HG03097 (cell line): Measurements from ENCODE around the gene NCK2.
A peak's percentile ranks its signal among the peaks of the same experiment; 100 is the strongest.

Experiments
- ATAC-seq: cut with Tn5 transposase; IDR thresholded peaks from one replicate; pipeline ENCODE4 v1.9.1; 2021; ENCODE audit not compliant: unreplicated experiment, low FRiP score

The NCK2 gene

DNA sequence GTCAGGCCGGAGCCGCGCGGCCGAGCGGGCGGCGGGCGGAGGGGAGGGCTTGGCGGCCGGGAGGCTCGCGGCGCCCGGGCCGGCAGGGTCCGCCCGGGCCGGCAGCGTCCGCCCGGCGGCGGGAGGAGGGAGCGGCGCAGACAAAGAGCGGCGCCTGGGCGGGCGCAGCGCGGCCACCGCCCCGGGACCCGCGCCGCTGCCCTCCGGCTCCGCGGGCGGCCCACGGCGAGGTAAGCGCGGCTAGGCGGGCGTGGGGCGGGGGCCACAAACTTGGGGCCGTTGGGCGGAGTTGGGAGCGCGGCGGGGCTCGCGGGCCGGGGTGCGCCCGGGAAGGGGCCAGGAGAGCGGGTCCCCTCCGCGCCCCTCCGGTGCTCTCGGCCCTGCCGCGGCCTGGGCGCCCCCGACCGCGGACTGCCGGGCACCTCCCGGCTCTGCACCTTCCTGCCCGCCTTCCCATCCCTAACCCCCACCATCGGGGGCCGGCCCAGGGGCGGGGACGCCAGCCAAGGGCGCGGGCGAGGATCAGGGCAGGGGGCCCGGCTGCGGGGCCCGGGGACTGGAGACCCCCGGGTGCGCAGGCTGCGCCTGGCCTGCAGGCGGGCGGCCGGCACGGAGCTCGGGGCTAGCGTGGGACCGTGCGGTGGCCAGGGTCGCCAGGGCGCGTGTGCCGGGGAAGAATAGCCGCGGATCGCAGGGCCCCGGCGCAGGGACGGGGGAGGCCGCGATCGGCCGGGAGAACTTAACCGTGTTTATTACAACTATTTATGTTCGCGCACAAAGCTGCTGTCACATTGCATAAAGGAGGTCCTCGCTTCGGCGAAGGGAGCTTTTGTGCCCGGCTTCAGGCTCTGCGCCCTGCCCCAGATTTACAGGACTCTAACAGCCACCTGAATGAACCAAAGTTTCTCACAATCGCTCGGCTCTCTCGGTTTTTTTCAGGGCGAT lies at the start of gene NCK2:
NCK2 (plus strand) TSS at position 4 of the 945 bp plus-strand sequence. CDS start 110,152 bp downstream, outside the sequence.
- ATAC-seq: peak; percentile 26

- no peak for ATAC-seq
Observed at GRCh38 chr2:105697781-105698449, 46.8 kb upstream of the NCK2 start.

DNA sequence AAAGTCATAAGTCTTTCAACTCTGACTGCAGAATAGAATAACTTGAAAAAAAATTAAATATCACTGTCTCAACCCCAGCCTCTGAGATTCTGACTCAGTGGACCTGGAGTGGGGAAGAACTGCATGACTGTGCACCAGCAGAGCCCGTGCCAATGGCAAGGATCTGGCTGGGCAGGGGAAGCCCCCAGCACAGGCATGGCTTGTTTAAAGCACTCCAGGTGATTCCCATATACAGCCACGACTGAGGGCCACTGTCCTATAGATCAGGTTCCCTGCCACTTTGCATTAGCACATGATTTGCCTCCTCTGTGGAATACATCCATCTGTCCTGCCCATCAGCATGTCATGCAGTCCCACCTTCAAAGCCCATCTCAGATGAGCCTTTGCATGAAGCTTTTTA lies 45.9 kb upstream of the NCK2 start:
- no peak for ATAC-seq

- no peak for ATAC-seq
Observed at GRCh38 chr2:105701042-105701441, 43.7 kb upstream of the NCK2 start.

- no peak for ATAC-seq
Observed at GRCh38 chr2:105708697-105709096, 36.0 kb upstream of the NCK2 start.

- ATAC-seq: no peak
Observed at GRCh38 chr2:105711394-105711793, 33.3 kb upstream of the NCK2 start.

DNA sequence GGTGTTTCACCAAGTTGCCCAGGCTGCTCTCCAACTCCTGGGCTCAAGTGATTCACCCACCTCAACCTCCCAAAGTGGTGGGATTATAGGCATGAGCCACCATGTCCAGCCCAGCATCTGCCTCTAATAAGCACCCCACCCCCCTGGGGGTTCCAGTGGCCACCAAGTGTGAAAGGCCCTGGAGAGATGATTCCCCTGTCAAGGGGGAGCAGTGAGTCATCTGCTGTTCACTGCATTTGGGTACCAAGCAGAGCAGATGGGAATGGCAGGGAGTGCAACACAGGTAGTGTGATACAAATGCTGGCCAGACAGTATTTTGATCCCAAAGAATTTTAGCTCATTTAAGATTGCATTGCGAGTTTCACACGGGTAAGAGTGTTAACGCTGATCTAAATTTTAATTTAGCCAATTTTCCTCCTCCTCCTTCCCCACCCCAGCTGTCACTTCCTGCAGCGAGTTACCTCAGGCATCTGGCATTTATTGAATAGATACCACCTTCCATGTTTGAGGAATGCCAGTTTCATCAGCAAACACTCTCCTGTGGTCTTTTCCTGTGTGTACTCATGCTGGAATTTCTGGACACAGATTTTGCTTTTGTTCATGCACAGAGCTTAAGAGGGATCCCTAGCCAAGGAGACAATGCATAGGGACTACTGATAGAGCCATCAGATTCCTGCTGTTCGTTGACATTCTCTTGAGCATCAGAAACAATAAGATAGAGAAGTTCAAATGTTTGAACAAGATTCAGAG lies 32.4 kb upstream of the NCK2 start:
- no peak for ATAC-seq

DNA sequence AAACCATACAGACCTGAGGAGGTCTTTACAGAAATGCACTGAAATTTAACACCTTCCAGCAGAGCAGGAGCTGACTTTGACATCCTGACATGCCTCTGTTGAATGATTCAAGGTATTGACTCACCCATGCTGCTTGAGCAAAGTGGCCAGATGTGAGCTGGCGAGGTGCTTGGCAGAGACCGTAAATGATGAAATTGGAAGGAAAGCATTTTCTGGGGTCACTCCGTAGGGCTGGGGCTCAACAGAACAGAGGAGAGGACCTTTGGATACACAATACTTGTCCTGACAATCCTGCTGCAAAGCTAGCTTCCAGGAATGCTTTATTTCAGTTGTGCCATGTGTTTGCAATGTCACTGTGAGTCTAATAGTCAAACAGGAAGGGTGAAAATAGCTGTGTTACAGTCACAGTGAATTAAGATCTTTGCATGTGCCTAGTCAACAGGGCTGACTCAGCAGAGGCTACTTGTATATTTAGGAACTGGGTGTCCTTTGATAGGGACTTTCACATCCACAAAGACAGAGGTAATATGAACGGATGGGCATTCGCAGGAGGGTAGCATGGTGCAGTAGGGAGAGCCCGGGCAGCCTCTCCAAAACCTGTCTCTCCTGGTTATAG lies 31.6 kb upstream of the NCK2 start:
- ATAC-seq: no peak

DNA sequence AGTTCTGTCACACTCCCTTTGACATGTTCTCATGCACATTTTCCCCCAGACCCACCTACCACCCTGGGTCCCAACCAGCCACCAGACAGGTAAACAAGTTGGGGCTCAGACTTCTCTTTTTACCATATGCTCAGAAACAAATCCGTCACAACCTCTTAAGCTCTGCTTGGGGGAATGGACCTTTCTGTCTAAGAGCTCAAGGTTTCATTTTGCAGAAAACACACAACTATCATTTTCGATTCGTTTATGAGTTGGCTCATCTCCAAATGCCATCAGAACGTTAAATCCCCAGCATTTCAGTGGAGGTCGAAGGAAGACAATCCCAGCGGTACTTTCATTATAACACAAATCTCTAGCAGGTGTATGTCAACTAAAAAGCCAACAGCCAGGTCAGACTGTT lies 30.6 kb upstream of the NCK2 start:
- ATAC-seq: no peak

GRCh38 chr2:105718846-105719481 lies 25.7 kb upstream of the NCK2 start:
- ATAC-seq: no peak

DNA sequence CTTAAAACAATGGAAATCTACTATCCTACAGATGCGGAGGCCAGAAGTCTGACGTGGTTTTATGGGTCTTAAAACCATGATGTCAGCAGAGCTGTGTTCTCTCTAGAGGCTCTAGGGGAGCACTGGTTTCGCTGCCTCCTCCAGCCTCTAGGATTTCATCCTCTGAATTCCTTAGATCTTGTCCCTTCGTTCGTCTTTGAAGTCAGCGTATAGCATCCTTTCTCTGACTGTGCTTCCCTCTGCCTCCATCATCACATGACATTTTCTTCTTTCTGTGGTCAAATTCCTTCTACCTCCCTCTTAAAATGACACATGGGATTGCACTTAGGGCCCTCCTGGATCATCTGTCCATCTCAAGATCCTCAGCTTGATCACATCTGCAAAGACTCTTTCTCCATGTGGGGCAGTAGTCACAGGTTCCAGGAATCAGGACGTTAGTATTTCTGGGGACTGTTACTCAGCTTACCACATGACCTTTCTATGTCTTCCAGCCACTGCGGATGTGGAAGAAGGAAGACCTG lies 22.7 kb upstream of the NCK2 start:
- ATAC-seq: no peak

GRCh38 chr2:105722726-105723297 lies 21.9 kb upstream of the NCK2 start:
- no peak for ATAC-seq

GRCh38 chr2:105723431-105723830 lies 21.3 kb upstream of the NCK2 start:
- ATAC-seq: no peak

- ATAC-seq: no peak
Observed at GRCh38 chr2:105725388-105725787, 19.3 kb upstream of the NCK2 start.

DNA sequence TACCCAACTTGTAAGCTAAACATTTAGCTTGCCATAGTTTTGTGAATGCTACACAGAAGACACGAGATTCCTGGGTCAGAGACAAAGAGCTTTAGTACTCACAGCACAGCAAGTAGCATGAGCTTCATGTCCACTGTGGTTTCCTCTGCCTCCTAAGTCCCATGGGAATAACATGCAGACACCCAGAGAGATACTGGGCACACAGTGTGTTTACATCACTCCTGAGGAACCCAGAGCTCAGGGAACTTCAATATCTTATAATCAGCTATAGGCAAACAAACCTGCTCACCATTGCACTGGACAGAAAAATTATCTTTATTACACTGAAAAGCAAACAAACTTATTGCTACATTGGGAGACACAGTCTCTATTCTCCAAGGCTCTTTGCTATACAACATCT lies 14.5 kb upstream of the NCK2 start:
- ATAC-seq: no peak

GRCh38 chr2:105731511-105731910 lies 13.2 kb upstream of the NCK2 start:
- no peak for ATAC-seq

DNA sequence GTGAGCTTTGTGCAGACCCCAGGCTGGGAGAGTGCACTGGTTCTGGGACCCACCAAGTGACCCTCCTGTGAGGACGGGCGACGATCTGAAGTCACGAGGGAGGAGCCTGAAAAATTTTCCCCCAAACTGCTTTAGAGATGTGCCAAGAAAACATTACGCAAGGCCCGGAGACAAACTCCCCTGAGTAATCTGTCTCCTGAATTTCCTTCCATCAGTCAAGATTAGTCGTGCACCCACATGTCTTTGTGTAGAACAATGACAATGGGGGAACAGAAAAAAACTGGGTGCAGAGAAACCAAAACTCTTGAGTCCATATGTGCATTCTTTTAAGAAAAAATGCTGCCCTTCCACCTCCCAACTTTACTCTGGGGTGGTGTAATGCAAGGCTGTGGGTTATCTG lies 12.6 kb upstream of the NCK2 start:
- no peak for ATAC-seq

DNA sequence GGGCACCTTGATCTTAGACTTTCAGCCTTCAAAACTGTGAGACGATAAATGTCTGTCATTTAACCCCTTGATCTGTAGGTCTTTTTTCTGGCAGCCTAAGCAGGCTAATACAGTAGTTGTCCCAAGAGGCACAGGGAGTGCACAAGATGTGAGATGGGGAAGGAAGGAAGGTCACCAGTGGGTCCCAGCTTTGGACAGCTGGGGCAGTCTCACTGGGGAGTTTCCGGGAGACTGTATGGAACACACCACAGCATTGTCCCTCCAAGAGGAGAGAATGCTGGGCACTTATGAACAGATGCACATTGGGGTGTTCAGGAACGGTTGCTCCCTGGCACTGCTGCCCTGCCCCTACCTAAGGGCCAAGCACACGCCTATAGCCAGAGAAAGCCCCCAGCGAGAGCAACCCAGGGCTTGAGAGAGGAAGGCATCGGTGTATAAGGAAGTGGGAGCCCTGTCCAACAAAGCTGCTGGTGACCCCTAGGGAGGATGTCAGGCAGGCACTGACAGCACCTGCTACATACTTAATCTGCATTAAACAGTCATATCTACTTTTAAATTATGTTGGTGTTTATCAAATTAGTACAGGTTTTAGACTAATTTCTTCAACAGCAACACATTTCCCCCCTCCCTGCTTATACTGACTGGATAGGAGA lies 11.6 kb upstream of the NCK2 start:
- no peak for ATAC-seq

GRCh38 chr2:105733875-105734274 lies 10.8 kb upstream of the NCK2 start:
- no peak for ATAC-seq
